Lung (tissue), 12 donors: ENCODE measurements around the gene RIN2. TPM values are rescaled to one million over a fixed set of nuclear protein-coding genes. Genes with fewer than 3 reads are reported as not detected.
"Not testable (repeated sequence)": the region's sequence is repeated elsewhere in the genome, so short reads cannot be mapped to it uniquely, and the experiment has no call there.

ENCODE experiments used
- ATAC-seq: fragments of 200-7000 bp; cut with Tn5 transposase; one replicate; pipeline ENCODE4 v1.9.1; 2020; ENCODE audit warnings: moderate number of reproducible peaks; ENCODE audit not compliant: insufficient read depth, low FRiP score
- DNase-seq, 3 donors: peaks; one replicate each; pipeline ENCODE4 v3.0.0-alpha.2; 2013 to 2017
- H3K27ac ChIP-seq, 2 donors: one replicate each; pipeline ENCODE4 v1.5.1; 2013; ENCODE audit warnings: mild to moderate bottlenecking in 2 of 2, moderate library complexity in 2 of 2, control low read depth in 1 of 2, inconsistent platforms in 1 of 2, low read depth in 1 of 2, low read length in 1 of 2
- H3K27me3 ChIP-seq, 3 donors: one replicate each; pipeline ENCODE4 v1.5.1; 2013; ENCODE audit warnings: low read length in 2 of 3; ENCODE audit not compliant: control insufficient read depth in 3 of 3, insufficient read depth in 3 of 3
- H3K36me3 ChIP-seq, 4 donors: one replicate each; pipeline ENCODE4 v1.5.1; 2013; ENCODE audit warnings: low read length in 4 of 4, mild to moderate bottlenecking in 1 of 4, moderate library complexity in 1 of 4; ENCODE audit not compliant: control insufficient read depth in 4 of 4, insufficient read depth in 4 of 4
- H3K4me1 ChIP-seq, 5 donors: one replicate each; pipeline ENCODE4 v1.5.1; 2013; ENCODE audit warnings: low read length in 5 of 5, mild to moderate bottlenecking in 2 of 5, moderate library complexity in 1 of 5; ENCODE audit not compliant: control insufficient read depth in 5 of 5, insufficient read depth in 5 of 5
- H3K4me3 ChIP-seq: one replicate; pipeline ENCODE4 v1.5.1; 2013; ENCODE audit warnings: mild to moderate bottlenecking, control low read depth, moderate library complexity
- H3K9ac ChIP-seq, 2 donors: one replicate each; pipeline ENCODE4 v1.5.1; 2013; ENCODE audit warnings: low read length in 2 of 2, control low read depth in 1 of 2; ENCODE audit not compliant: insufficient read depth in 1 of 2
- H3K9me3 ChIP-seq, 4 donors: one replicate each; pipeline ENCODE4 v1.5.1; 2013; ENCODE audit warnings: low read length in 3 of 4, mild to moderate bottlenecking in 1 of 4, moderate library complexity in 1 of 4; ENCODE audit not compliant: control insufficient read depth in 4 of 4, insufficient read depth in 3 of 4
- CTCF ChIP-seq: IDR thresholded peaks from 2 replicates; pipeline ENCODE4 v1.5.1; 2012; ENCODE audit warnings: mild to moderate bottlenecking; ENCODE audit errors: control extremely low read depth, extremely low read depth
- WGBS, 2 donors: extraction: QIAGEN DNeasy Blood & Tissue Kit; methylation state at CpG; one replicate each; pipeline ENCODE4 v1.1.7; 2013; 5-methylcytosine and 5-hydroxymethylcytosine counted together
- polyA plus RNA-seq, 2 donors: library from polyadenylated mRNA; stranded (reverse); fragments of 200-250 nt; gene quantifications; one replicate each; pipeline ENCODE4 v1.2.1, GENCODE V29; 2013
- total RNA-seq, 2 donors: library from RNA; depleted of rRNA in 1 of 2; stranded (reverse); fragments of >200 nt in 1 of 2; gene quantifications; one replicate each; pipeline ENCODE4 v1.2.1, GENCODE V29; 2014 to 2021
- donor health status: control.
- donor health status: control.
- donor health status: Bipolar disorder and iron deficiency.
- donor health status: healthy.
- donor health status: DM: yes; HTN: yes; CAD: no.

Gene RIN2
- total and polyA plus RNA-seq, 4 donors: 13.7 to 93.3 (median 64.7) TPM

DNA sequence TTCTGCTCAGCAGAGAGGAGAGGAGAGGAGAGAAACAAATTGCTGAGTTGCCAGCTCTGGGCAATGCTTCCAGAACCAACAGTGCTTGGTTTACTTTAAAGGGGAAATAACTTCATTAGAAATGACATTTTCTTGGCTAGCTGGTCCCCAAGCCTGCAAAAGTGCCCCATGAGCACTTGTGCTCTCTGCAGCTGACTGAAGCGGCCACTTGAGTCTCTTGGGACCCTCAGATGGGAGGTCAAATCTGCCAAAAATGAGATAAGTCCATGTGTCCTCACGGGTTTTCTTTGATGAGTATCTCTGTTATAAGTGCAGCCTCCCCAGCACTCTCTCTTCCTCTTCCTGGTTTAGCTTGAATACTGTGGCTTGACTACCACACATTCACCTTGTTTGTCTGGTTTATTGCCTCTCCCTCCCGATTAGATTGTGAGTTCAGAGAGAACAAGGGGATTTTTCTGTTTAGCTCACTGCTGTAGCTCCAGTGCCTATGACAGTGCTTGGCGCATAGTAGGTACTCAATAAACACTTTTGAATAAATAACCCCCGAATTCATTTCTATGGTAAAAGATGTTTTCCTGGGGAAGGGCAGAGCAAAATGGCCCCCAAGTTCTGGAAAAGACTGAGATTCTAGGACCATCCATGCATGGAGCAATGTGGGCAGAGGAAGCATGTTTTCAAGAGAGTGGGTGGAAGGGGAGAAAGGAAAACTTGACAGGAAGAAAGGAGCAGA lies 7.0 kb upstream of the RIN2 start:
- 48 to 49% methylated on average over 5 of the region's 5 CpGs for WGBS, 2 donors
- ATAC-seq: no peak
- TF ChIP-seq CTCF: no peak

DNA sequence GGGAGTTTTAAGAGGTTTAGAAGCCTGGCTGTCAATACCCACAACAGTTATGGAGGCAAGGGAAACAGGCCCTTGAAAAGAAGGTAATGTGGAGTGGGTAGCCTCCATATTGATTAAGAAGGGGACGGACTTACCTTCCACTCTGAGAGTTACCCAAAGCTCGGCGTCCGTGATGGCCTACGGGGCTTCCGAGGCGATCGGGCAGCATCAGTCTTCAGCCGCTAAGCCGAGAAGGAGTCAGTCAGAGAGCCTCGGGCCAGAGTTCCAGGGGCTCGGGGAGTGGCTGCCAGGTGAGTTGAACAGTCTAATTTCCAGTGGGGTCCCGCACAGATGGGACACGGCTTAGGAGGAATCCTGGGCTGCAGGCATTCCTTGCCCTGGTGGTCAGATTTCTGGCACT lies 3.9 kb upstream of the RIN2 start:
- ATAC-seq, DNase-seq: not testable (repeated sequence)

More for the DNA sequence above, 7.0 kb upstream of the RIN2 start:
- H3K9ac ChIP-seq: no peak overlapping the region
- no peaks in the 10 kb centered on the region for H3K9me3 ChIP-seq
- no peaks in the 10 kb centered on the region for H3K27me3 ChIP-seq
- no peaks in the 10 kb centered on the region for H3K36me3 ChIP-seq
- peaks cover 0 to 10% (median 0%) of the 10 kb centered on the region in 5 donors for H3K4me1 ChIP-seq
- no peak overlapping the region for H3K27ac ChIP-seq
- DNase-seq: peak in 1 of 3 donors; percentile 42
- H3K4me3 ChIP-seq: no peak overlapping the region

DNA sequence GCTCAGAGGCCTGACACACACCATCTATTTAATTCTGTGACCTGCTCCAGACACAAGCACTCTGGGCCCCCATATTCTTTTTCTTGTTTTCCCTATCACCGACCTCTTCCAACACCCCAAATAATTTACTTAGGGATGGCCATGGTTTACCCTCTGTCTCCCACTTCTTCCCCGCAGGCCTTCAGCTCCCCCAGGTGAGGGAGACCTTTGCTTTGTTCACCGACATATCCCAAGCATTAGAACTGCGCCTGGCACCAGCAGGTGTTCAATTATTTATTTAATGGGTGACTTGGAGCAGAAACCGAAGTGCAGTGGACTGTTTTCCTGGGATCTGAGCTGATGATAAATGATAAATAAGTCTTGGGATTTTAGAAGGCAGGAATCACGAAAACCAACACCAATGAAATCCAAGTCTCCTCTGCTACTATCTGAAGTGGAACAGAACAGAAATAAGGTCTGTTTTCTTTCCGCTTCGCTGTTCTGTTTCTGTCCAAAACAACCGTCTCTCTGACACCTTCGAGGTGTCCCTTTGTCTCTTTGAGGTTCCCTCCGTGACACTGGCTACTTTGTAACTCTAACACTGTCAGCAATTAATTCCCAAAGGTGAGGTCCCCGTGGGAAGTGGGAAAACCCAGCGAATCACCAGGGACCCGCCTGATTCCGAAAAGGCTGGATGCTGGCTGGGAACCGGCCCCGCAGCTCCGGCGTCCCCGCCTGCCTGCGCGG lies 1.1 kb upstream of the RIN2 start:
- Histone ChIP-seq H3K9me3 (peaks cover 0 to 3% (median 0%) of the 10 kb centered on the region in 4 donors), H3K9ac (peak overlapping the region; percentile 46 to 90), H3K36me3 (no peaks in the 10 kb centered on the region), H3K27ac (peak overlapping the region; percentile 98), H3K27me3 (no peaks in the 10 kb centered on the region), H3K4me3 (peak overlapping the region; percentile 76), H3K4me1 (peaks cover 4 to 31% (median 10%) of the 10 kb centered on the region in 5 donors)
- WGBS, 2 donors: 15 to 22% methylated on average over 22 of the region's 22 CpGs
- ATAC-seq (no peak), DNase-seq (peak in 1 of 3 donors; percentile 40)
- no peak for TF ChIP-seq CTCF

More for the DNA sequence above, 3.9 kb upstream of the RIN2 start:
- H3K27ac ChIP-seq, H3K9me3 ChIP-seq, H3K4me3 ChIP-seq, H3K9ac ChIP-seq, H3K36me3 ChIP-seq, H3K27me3 ChIP-seq: not testable (repeated sequence)
- H3K4me1 ChIP-seq: peaks cover 0 to 13% (median 6%) of the 10 kb centered on the region in 5 donors
- 94 to 96% methylated on average over 13 to 14 of the region's 14 CpGs for WGBS, 2 donors

- DNase-seq (peak; percentile 96 to 99 (median 97)), ATAC-seq (peak; percentile 74)
- peak overlapping the region; percentile 98 for H3K27ac ChIP-seq
- TF ChIP-seq CTCF: no peak
- peaks cover 0 to 3% (median 0%) of the 10 kb centered on the region in 4 donors for H3K9me3 ChIP-seq
- WGBS, 2 donors: 0 to 1% methylated on average over 44 to 45 of the region's 45 CpGs
- peak overlapping the region; percentile 76 for H3K4me3 ChIP-seq
- H3K27me3 ChIP-seq: no peaks in the 10 kb centered on the region
- peak overlapping the region; percentile 57 to 90 for H3K9ac ChIP-seq
- H3K36me3 ChIP-seq: no peaks in the 10 kb centered on the region
- peaks cover 5 to 31% (median 13%) of the 10 kb centered on the region in 5 donors for H3K4me1 ChIP-seq
Observed at GRCh38 chr20:19757487-19758132, 448 bp upstream of the RIN2 start.
